ACC112 (cell line): ENCODE measurements around the gene CEP63.
"Not testable (repeated sequence)": the region's sequence is repeated elsewhere in the genome, so short reads cannot be mapped to it uniquely, and the experiment has no call there.

Source experiments
- H2AFZ ChIP-seq: fragments of 200-600 bp; sonication (generic); one replicate; pipeline ENCODE4 v1.6.0; 2017; ENCODE audit warnings: antibody characterized with exemption, low read length; ENCODE audit not compliant: unreplicated experiment
- H3K27ac ChIP-seq: fragments of 200-600 bp; sonication (generic); 2 replicates; pipeline ENCODE4 v1.5.1; 2014; ENCODE audit warnings: low read depth, mild to moderate bottlenecking, antibody characterized with exemption, low read length, moderate library complexity
- H3K27me3 ChIP-seq: fragments of 200-600 bp; sonication (generic); 2 replicates; pipeline ENCODE4 v1.6.1; 2014; ENCODE audit warnings: mild to moderate bottlenecking, antibody characterized with exemption, low read length, moderate library complexity, mixed read lengths; ENCODE audit not compliant: insufficient read depth
- H3K36me3 ChIP-seq: fragments of 200-600 bp; sonication (generic); 2 replicates; pipeline ENCODE4 v1.6.1; 2016; ENCODE audit warnings: mild to moderate bottlenecking, antibody characterized with exemption, low read length, moderate library complexity, mixed read lengths; ENCODE audit not compliant: insufficient read depth
- H3K4me1 ChIP-seq: fragments of 200-600 bp; sonication (generic); one replicate; pipeline ENCODE4 v1.6.1; 2016; ENCODE audit warnings: low read length, mixed read lengths; ENCODE audit not compliant: insufficient read depth, unreplicated experiment, control insufficient read depth
- H3K4me3 ChIP-seq: fragments of 200-600 bp; sonication (generic); 2 replicates; pipeline ENCODE4 v1.5.1; 2014; ENCODE audit warnings: mild to moderate bottlenecking, low read depth, low read length
- H3K79me2 ChIP-seq: fragments of 200-600 bp; sonication (generic); one replicate; pipeline ENCODE4 v1.6.0; 2016; ENCODE audit warnings: low read length; ENCODE audit not compliant: control insufficient read depth, unreplicated experiment, insufficient read depth

CEP63 gene

DNA sequence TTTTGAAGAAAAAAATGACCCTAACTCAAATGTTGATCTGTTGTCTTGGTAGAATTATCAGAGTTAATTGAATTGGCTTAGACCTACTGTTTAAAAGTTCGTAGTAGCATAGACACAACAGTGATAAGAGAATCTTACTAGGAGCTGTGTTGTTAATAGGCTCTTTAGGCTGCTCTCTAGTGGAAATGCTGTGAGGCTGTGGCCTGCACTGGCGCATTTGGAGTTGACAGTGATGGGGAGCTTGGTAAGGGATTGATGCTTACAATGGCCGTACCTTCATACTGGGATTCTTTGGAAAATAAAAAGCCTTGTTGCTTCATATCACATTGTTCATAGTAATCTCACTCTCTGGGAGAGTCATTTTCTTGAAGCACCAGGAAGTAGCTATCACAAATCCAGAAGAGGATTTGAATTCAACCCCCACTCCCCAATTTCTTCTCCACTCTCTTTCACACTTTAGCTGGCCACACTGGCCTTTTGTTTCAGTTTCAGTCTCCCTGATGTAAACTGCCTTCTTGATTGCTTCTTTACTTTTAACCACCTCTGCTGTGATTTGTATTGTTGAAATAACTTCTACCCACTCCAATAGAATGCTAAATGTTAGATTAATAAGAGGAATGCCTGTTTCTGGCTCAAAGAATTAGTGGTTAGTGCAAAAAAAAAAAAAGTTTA, 56.6 kb downstream of the CEP63 start:
- Histone ChIP-seq H3K4me1 (no peaks in the 10 kb centered on the region), H3K36me3 (peaks cover 23% of the 10 kb centered on the region), H3K79me2 (no peaks in the 10 kb centered on the region), H2AFZ (no peak overlapping the region), H3K27ac (no peak overlapping the region), H3K27me3 (no peaks in the 10 kb centered on the region), H3K4me3 (no peak overlapping the region)

GRCh38 chr3:134543113-134543512, 57.3 kb downstream of the CEP63 start:
- Histone ChIP-seq H3K4me1 (no peaks in the 10 kb centered on the region), H3K27ac (no peak overlapping the region), H3K79me2 (no peaks in the 10 kb centered on the region), H3K4me3 (no peak overlapping the region), H2AFZ (no peak overlapping the region), H3K27me3 (no peaks in the 10 kb centered on the region), H3K36me3 (peaks cover 20% of the 10 kb centered on the region)

DNA sequence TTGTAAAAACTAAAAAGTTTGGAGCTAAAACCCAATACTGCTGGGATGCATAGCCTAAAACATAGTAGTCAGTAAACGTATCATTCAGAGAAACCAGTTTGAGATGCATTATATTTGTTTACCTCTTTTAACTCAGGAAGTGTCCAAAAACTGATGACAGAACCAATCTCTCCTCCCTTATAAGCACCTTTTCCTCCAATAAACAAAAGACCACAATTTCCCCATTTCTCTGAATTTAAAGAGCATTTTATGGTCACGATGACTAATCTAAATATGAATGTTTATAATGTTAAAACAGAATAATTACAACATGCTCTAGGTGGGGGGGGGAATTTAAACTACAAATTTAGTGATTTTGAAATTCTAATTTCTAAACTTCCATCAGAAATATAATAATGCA, 58.5 kb downstream of the CEP63 start:
- Histone ChIP-seq H3K27ac (no peak overlapping the region), H3K4me1 (no peaks in the 10 kb centered on the region), H2AFZ (no peak overlapping the region), H3K27me3 (no peaks in the 10 kb centered on the region), H3K79me2 (no peaks in the 10 kb centered on the region), H3K4me3 (no peak overlapping the region), H3K36me3 (peaks cover 20% of the 10 kb centered on the region)

GRCh38 chr3:134544783-134545182, 58.9 kb downstream of the CEP63 start:
- peaks cover 24% of the 10 kb centered on the region for H3K36me3 ChIP-seq
- not testable (repeated sequence) for H3K79me2 ChIP-seq, H3K4me1 ChIP-seq, H3K4me3 ChIP-seq, H2AFZ ChIP-seq, H3K27ac ChIP-seq, H3K27me3 ChIP-seq

- no peak overlapping the region for H3K27ac ChIP-seq
- no peaks in the 10 kb centered on the region for H3K27me3 ChIP-seq
- H3K4me1 ChIP-seq = no peaks in the 10 kb centered on the region
- H3K36me3 ChIP-seq = peaks cover 33% of the 10 kb centered on the region
- no peak overlapping the region for H3K4me3 ChIP-seq
- H3K79me2 ChIP-seq = no peaks in the 10 kb centered on the region
- no peak overlapping the region for H2AFZ ChIP-seq
Observed at GRCh38 chr3:134545818-134546217, 60.0 kb downstream of the CEP63 start.

GRCh38 chr3:134552784-134553183, 66.9 kb downstream of the CEP63 start:
- H3K4me3 ChIP-seq = no peak overlapping the region
- no peaks in the 10 kb centered on the region for H3K79me2 ChIP-seq
- no peaks in the 10 kb centered on the region for H3K27me3 ChIP-seq
- no peak overlapping the region for H3K27ac ChIP-seq
- no peak overlapping the region for H2AFZ ChIP-seq
- peaks cover 39% of the 10 kb centered on the region for H3K36me3 ChIP-seq
- no peaks in the 10 kb centered on the region for H3K4me1 ChIP-seq

- H3K27me3 ChIP-seq = no peaks in the 10 kb centered on the region
- no peaks in the 10 kb centered on the region for H3K4me1 ChIP-seq
- no peak overlapping the region for H2AFZ ChIP-seq
- H3K36me3 ChIP-seq = peaks cover 10% of the 10 kb centered on the region
- H3K4me3 ChIP-seq = no peak overlapping the region
- H3K79me2 ChIP-seq = no peaks in the 10 kb centered on the region
- no peak overlapping the region for H3K27ac ChIP-seq
Observed at GRCh38 chr3:134559591-134559990, 73.7 kb downstream of the CEP63 start.

DNA sequence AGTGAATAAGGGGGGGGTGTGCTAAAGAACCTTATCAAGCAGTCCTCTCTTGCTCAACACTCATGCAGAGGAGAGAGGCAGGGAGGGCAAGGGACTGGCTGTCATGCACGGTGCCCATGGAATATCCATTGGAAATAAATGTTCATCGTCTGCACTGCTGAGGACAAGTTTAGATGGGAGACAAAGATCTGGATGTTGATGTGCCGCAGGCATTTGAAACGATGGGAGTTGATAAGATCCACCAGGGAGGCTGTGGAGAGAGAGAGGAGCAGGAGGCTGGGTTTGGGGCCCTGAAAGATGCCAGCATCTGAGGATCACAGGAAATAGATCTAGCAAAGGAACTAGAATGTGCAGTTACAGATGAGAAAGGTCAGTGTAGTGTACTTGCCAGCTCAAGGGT, 76.2 kb downstream of the CEP63 start:
- Histone ChIP-seq H3K4me3 (no peak overlapping the region), H3K27me3 (no peaks in the 10 kb centered on the region), H3K27ac (no peak overlapping the region), H2AFZ (no peak overlapping the region), H3K4me1 (no peaks in the 10 kb centered on the region), H3K36me3 (peaks cover 10% of the 10 kb centered on the region), H3K79me2 (no peaks in the 10 kb centered on the region)

DNA sequence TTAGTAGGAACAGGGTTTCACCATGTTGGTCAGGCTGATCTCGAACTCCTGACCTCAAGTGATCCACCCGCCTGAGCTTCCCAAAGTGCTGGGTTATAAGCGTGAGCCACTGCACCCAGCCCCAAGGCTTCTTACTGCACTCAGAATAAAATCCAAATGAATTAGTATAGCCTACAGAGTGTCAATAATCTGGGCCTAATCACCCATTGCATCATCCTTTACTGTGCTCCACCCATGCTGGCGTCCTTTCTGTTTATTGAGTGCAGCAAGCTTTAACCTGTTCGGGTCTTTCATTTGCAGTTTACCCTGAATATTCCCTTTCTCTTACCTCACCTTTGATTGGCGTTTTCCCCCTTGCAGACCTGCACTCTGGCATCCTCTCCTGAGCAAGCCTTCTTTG, 77.7 kb downstream of the CEP63 start:
- Histone ChIP-seq H3K79me2 (no peaks in the 10 kb centered on the region), H3K27ac (no peak overlapping the region), H3K36me3 (peaks cover 10% of the 10 kb centered on the region), H3K4me1 (no peaks in the 10 kb centered on the region), H3K4me3 (no peak overlapping the region), H2AFZ (no peak overlapping the region), H3K27me3 (no peaks in the 10 kb centered on the region)

- Histone ChIP-seq H3K27ac (no peak overlapping the region), H3K27me3 (no peaks in the 10 kb centered on the region), H2AFZ (no peak overlapping the region), H3K4me1 (no peaks in the 10 kb centered on the region), H3K4me3 (no peak overlapping the region), H3K79me2 (no peaks in the 10 kb centered on the region), H3K36me3 (peaks cover 6% of the 10 kb centered on the region; the same call in 1 of the 2 replicates)
Observed at GRCh38 chr3:134564991-134565390, 79.1 kb downstream of the CEP63 start.

DNA sequence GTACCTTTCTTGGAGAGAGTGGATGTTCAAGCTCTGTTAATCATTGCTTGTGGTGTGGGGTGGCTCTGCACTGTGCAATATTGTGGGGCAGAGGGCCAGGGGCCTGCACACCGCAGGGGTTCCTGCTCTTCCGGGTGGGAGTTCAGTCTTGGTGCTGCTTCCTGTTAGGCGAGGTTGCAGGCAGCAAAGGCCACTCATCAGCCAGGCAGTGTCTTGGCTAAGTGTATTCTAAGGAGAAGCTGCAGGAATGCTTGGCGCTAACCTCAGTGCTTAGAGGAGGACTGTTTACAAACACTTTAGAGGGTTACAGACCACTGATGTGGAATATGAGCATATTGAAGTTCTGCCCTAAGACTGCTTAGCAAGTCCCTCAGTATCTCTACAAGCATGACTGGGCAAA, 81.7 kb downstream of the CEP63 start:
- Histone ChIP-seq H3K4me3 (no peak overlapping the region), H3K4me1 (no peaks in the 10 kb centered on the region), H3K79me2 (no peaks in the 10 kb centered on the region), H3K27ac (no peak overlapping the region), H3K27me3 (no peaks in the 10 kb centered on the region), H2AFZ (no peak overlapping the region), H3K36me3 (no peaks in the 10 kb centered on the region)
